H1 (cell line): ENCODE data around the gene ZAP70. TPM values are rescaled to one million over a fixed set of nuclear protein-coding genes. Genes with fewer than 3 reads are reported as not detected.

Source experiments
- CTCF ChIA-PET: fragments of 300-600 bp; sonication (Branson Sonifier 250); formaldehyde crosslinking; loops from one replicate; lab custom pipeline; 2021; ENCODE audit not compliant: partially characterized antibody; lab: Charles Lee
- POLR2A ChIA-PET: fragments of 300-600 bp; sonication (Branson Sonifier 250); formaldehyde crosslinking; loops from one replicate; lab custom pipeline; 2021; ENCODE audit warnings: inconsistent platforms; ENCODE audit not compliant: partially characterized antibody; lab: Charles Lee
- DNase-seq, 2 experiments: peaks; one replicate each; pipeline versions ENCODE4 v3.0.0 to v3.0.0-alpha.2; 2010 to 2022; ENCODE audit warnings: low spot score in 2 of 2, low read depth in 1 of 2, mixed read lengths in 1 of 2
- FAIRE-seq: peaks from 2 replicates; lab custom pipeline; 2011; peaks lifted over from hg19 to GRCh38; lab: Jason Lieb, UNC
- H2AFZ ChIP-seq: 2 replicates; pipeline ENCODE4 v1.8.1; 2012; ENCODE audit warnings: low read length, inconsistent platforms
- H2AK5ac ChIP-seq: 2 replicates; pipeline ENCODE4 v1.6.1; 2013; ENCODE audit warnings: low read depth, low read length
- H2BK120ac ChIP-seq: replicated peaks from 2 replicates; pipeline ENCODE3; 2013; ENCODE audit warnings: low read depth, low read length, inconsistent platforms
- H2BK12ac ChIP-seq: 2 replicates; pipeline ENCODE4 v1.6.1; 2013; ENCODE audit warnings: low read depth, low read length
- H2BK15ac ChIP-seq: 2 replicates; pipeline ENCODE4 v1.6.1; 2013; ENCODE audit warnings: low read length
- H2BK20ac ChIP-seq: 2 replicates; pipeline ENCODE4 v1.6.1; 2013; ENCODE audit warnings: low read length
- H2BK5ac ChIP-seq: 2 replicates; pipeline ENCODE4 v1.6.1; 2013; ENCODE audit warnings: low read depth, low read length
- H3K14ac ChIP-seq: 2 replicates; pipeline ENCODE4 v1.6.1; 2013; ENCODE audit warnings: inconsistent platforms; ENCODE audit not compliant: insufficient read length
- H3K18ac ChIP-seq: 2 replicates; pipeline ENCODE4 v1.6.1; 2013; ENCODE audit warnings: low read length; ENCODE audit errors: extremely low read depth
- H3K23ac ChIP-seq: 2 replicates; pipeline ENCODE4 v1.6.1; 2013; ENCODE audit warnings: inconsistent platforms; ENCODE audit not compliant: insufficient read length
- H3K23me2 ChIP-seq: 2 replicates; pipeline ENCODE4 v1.6.1; 2013; ENCODE audit warnings: low read depth, low read length
- H3K27ac ChIP-seq: 2 replicates; pipeline ENCODE4 v1.6.1; 2011; ENCODE audit warnings: low read depth, low read length, inconsistent platforms
- H3K27me3 ChIP-seq, 4 experiments: replicated peaks in 1 of 4; 1 replicate in 1 of 4; 2 replicates in 3 of 4; pipeline versions ENCODE4 v1.6.1 to v1.8.1; 2011 to 2013; ENCODE audit warnings: low read length in 3 of 4, mild to moderate bottlenecking in 3 of 4, inconsistent platforms in 2 of 4, mixed read lengths in 2 of 4, moderate library complexity in 1 of 4; ENCODE audit not compliant: control insufficient read depth in 3 of 4, insufficient read depth in 3 of 4; ENCODE audit errors: extremely low read depth in 1 of 4
- H3K36me3 ChIP-seq, 4 experiments: 2 replicates each; pipeline versions ENCODE4 v1.6.1 to v1.8.1; 2011 to 2013; ENCODE audit warnings: mild to moderate bottlenecking in 4 of 4, low read length in 3 of 4, moderate library complexity in 2 of 4, control low read depth in 1 of 4, inconsistent platforms in 1 of 4; ENCODE audit not compliant: insufficient read depth in 4 of 4, control insufficient read depth in 2 of 4
- H3K4ac ChIP-seq: replicated peaks from 2 replicates; pipeline ENCODE3; 2013; ENCODE audit warnings: low read length, low read depth, mixed read lengths, inconsistent platforms; ENCODE audit not compliant: insufficient read length
- H3K4me1 ChIP-seq, 4 experiments: replicated peaks in 1 of 4; 1 replicate in 1 of 4; 2 replicates in 3 of 4; pipeline versions ENCODE4 v1.6.1 to v1.8.1; 2011 to 2013; ENCODE audit warnings: low read length in 3 of 4, inconsistent platforms in 2 of 4, mixed read lengths in 1 of 4; ENCODE audit not compliant: insufficient read depth in 4 of 4, control insufficient read depth in 3 of 4
- H3K4me2 ChIP-seq, 2 experiments: 2 replicates each; pipeline versions ENCODE4 v1.6.1 to v1.8.1; 2011 to 2013; ENCODE audit warnings: low read depth in 2 of 2, low read length in 2 of 2, control low read depth in 1 of 2, inconsistent platforms in 1 of 2, mild to moderate bottlenecking in 1 of 2; ENCODE audit not compliant: insufficient read depth in 1 of 2
- H3K4me3 ChIP-seq, 4 experiments: fragments of 200-600, 300-600 bp in 1 of 4; sonication (generic), shearing (Covaris generic), sonication (Bioruptor Twin) in 1 of 4; 2 replicates each; pipeline versions ENCODE4 v1.5.1 to v1.8.1; 2011 to 2016; ENCODE audit warnings: low read length in 4 of 4, low read depth in 3 of 4, control low read depth in 2 of 4, inconsistent platforms in 2 of 4, mild to moderate bottlenecking in 2 of 4, mixed read lengths in 1 of 4, moderate library complexity in 1 of 4; ENCODE audit not compliant: insufficient read depth in 2 of 4; ENCODE audit errors: extremely low read depth in 1 of 4
- H3K56ac ChIP-seq: replicated peaks from 2 replicates; pipeline ENCODE3; 2013; ENCODE audit warnings: low read depth, mild to moderate bottlenecking, mixed read lengths, low read length, inconsistent platforms; ENCODE audit not compliant: insufficient read length
- H3K79me1 ChIP-seq: 2 replicates; pipeline ENCODE4 v1.6.1; 2013; ENCODE audit warnings: low read depth, low read length, control low read depth
- H3K79me2 ChIP-seq, 2 experiments: 2 replicates each; pipeline versions ENCODE4 v1.6.1 to v1.8.1; 2012 to 2013; ENCODE audit warnings: low read length in 2 of 2, mild to moderate bottlenecking in 2 of 2, inconsistent platforms in 1 of 2; ENCODE audit not compliant: insufficient read depth in 2 of 2, control insufficient read depth in 1 of 2
- H3K9ac ChIP-seq, 4 experiments: replicated peaks in 1 of 4; 1 replicate in 1 of 4; 2 replicates in 3 of 4; pipeline versions ENCODE4 v1.6.1 to v1.8.1; 2011 to 2013; ENCODE audit warnings: low read depth in 3 of 4, low read length in 3 of 4, control low read depth in 2 of 4, mild to moderate bottlenecking in 2 of 4, moderate library complexity in 2 of 4, inconsistent platforms in 1 of 4; ENCODE audit errors: extremely low read depth in 1 of 4
- H3K9me3 ChIP-seq, 2 experiments: 2 replicates each; pipeline versions ENCODE4 v1.6.1 to v1.8.1; 2012 to 2013; ENCODE audit warnings: mild to moderate bottlenecking in 2 of 2, moderate library complexity in 2 of 2, control low read depth in 1 of 2, inconsistent platforms in 1 of 2, low read depth in 1 of 2, low read length in 1 of 2, mixed read lengths in 1 of 2; ENCODE audit not compliant: insufficient read depth in 2 of 2
- H4K20me1 ChIP-seq, 2 experiments: replicated peaks in 1 of 2; 2 replicates each; pipeline versions ENCODE3 to v1.8.1; 2011 to 2013; ENCODE audit warnings: inconsistent platforms in 2 of 2, low read length in 2 of 2, mild to moderate bottlenecking in 1 of 2; ENCODE audit not compliant: insufficient read depth in 2 of 2, control insufficient read depth in 1 of 2
- H4K5ac ChIP-seq: 2 replicates; pipeline ENCODE4 v1.6.1; 2013; ENCODE audit warnings: low read length, low read depth, mixed read lengths, inconsistent platforms; ENCODE audit not compliant: insufficient read length
- H4K8ac ChIP-seq: 2 replicates; pipeline ENCODE4 v1.8.0; 2013; ENCODE audit warnings: mild to moderate bottlenecking, moderate library complexity, low read length, inconsistent platforms; ENCODE audit not compliant: insufficient read depth; ENCODE audit errors: extremely low read depth
- H4K91ac ChIP-seq: replicated peaks from 2 replicates; pipeline ENCODE3; 2013; ENCODE audit warnings: low read length, mixed read lengths, inconsistent platforms; ENCODE audit not compliant: insufficient read length
- CBX8 ChIP-seq: fragments of 300-800, 300-1000 bp; sonication (generic); IDR thresholded peaks from 2 replicates; pipeline ENCODE4 v1.7.1; 2016; ENCODE audit warnings: low read depth, low read length, borderline replicate concordance
- FOSL1 ChIP-seq: IDR thresholded peaks from 2 replicates; pipeline ENCODE4 v1.6.1; 2011; ENCODE audit warnings: mild to moderate bottlenecking, low read depth, low read length, moderate library complexity; ENCODE audit not compliant: insufficient read depth
- GTF2F1 ChIP-seq: IDR thresholded peaks from 2 replicates; pipeline ENCODE4 v1.6.1; 2012; ENCODE audit warnings: low read depth, low read length, improper control_type of control experiment, borderline replicate concordance
- HDAC2 ChIP-seq, 2 experiments: fragments of 300-600 bp in 1 of 2; sonication (generic) in 1 of 2; IDR thresholded peaks; 2 replicates each; pipeline ENCODE4 v1.6.1; 2011 to 2012; ENCODE audit warnings: low read depth in 2 of 2, low read length in 2 of 2, mild to moderate bottlenecking in 2 of 2, moderate library complexity in 2 of 2, borderline replicate concordance in 1 of 2, inconsistent platforms in 1 of 2
- KDM5A ChIP-seq: fragments of 200-600 bp; IDR thresholded peaks from 2 replicates; pipeline ENCODE4 v1.7.1; 2012; ENCODE audit warnings: mild to moderate bottlenecking, low read length, inconsistent platforms, mixed read lengths
- POLR2AphosphoS5 ChIP-seq: IDR thresholded peaks from 2 replicates; pipeline ENCODE4 v1.6.1; 2011; ENCODE audit warnings: low read depth, low read length
- RXRA ChIP-seq: IDR thresholded peaks from 2 replicates; pipeline ENCODE4 v1.6.1; 2011; ENCODE audit warnings: low read depth, mild to moderate bottlenecking, low read length, moderate library complexity; ENCODE audit not compliant: insufficient read depth
- SUZ12 ChIP-seq: fragments of 200-600 bp; sonication (generic); IDR thresholded peaks from 2 replicates; pipeline ENCODE4 v1.6.1; 2012; ENCODE audit warnings: mild to moderate bottlenecking, inconsistent platforms, low read length, moderate library complexity, mixed read lengths
- TAF7 ChIP-seq: optimal IDR thresholded peaks from 2 replicates; pipeline ENCODE3; 2011; ENCODE audit warnings: low read depth, mild to moderate bottlenecking, inconsistent platforms, low read length, moderate library complexity, borderline replicate concordance
- polyA plus RNA-seq, 7 experiments: library from polyadenylated mRNA; depleted of rRNA in 3 of 7; stranded (reverse) in 5 of 7; unstranded in 2 of 7; fragments of >200 nt in 5 of 7; fragments of 200-250 nt in 2 of 7; gene quantifications; 1 replicate in 5 of 7; 2 replicates in 1 of 7; 4 replicates in 1 of 7; pipeline versions ENCODE4 v1.2.1 to v1.2.3, GENCODE V29; 2011 to 2013; ENCODE audit warnings: missing spikeins in 2 of 7, mixed read lengths in 2 of 7
- total RNA-seq: library from RNA; stranded (reverse); fragmentation: NEBNext Ultra II Directional; extraction: Animal tissue kit (Norgen Biotek cat#: 25700); gene quantifications from 2 replicates; pipeline ENCODE4 v1.2.1, GENCODE V29; 2021
- TF ChIP-seq, protein P1 (sequence below): IDR thresholded peaks from 2 replicates; pipeline ENCODE4 v1.6.1; 2012; ENCODE audit warnings: inconsistent platforms

ZAP70 gene
- total and polyA plus RNA-seq, 2 of the 8 experiments (the other 6 are each of a cell fraction or from before 2014, with no cell fraction given): 0.15 TPM; not detected in 1

DNA sequence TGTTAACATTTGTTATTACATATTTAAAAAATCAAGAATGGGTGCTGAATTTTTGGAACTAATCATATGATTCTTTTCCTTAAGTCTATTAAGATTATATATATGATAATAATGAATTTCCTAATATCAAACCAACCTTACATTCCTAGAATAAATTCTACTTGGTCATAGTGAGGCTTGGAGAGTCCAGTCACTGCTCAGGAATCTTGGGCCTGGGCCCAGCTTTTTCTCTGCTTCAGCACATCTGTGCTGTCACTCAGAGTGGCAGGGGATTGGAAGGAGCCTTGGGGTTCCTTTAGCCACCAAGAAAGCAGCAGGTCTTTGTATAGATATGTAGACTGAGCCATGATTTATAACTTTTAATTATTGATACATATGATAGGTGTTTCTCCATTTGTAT, 19.9 kb upstream of the ZAP70 start:
- no peaks in the 10 kb centered on the region for H3K79me1 ChIP-seq
- H3K4ac ChIP-seq: no peak overlapping the region
- H3K23ac ChIP-seq: no peak overlapping the region
- no peaks in the 10 kb centered on the region for H3K27me3 ChIP-seq
- no peak overlapping the region for H4K91ac ChIP-seq
- no peaks in the 10 kb centered on the region for H3K79me2 ChIP-seq
- H2BK20ac ChIP-seq: no peak overlapping the region
- H3K4me2 ChIP-seq: no peak overlapping the region
- H3K18ac ChIP-seq: no peak overlapping the region
- H2AFZ ChIP-seq: no peak overlapping the region
- H3K9ac ChIP-seq: no peak overlapping the region
- DNase-seq (no peak), FAIRE-seq (no peak)
- no peak overlapping the region for H2BK120ac ChIP-seq
- no peak overlapping the region for H3K56ac ChIP-seq
- no peak overlapping the region for H2BK5ac ChIP-seq
- H2AK5ac ChIP-seq: no peak overlapping the region
- no peak overlapping the region for H3K14ac ChIP-seq
- H2BK12ac ChIP-seq: no peak overlapping the region
- H4K20me1 ChIP-seq: no peaks in the 10 kb centered on the region
- H4K8ac ChIP-seq: no peak overlapping the region
- peaks cover 0 to 10% (median 4%) of the 10 kb centered on the region in 4 experiments; a peak in 4 of 7 replicates for H3K4me1 ChIP-seq
- CTCF ChIA-PET: no interaction called here
- H3K36me3 ChIP-seq: no peaks in the 10 kb centered on the region
- no peak overlapping the region for H4K5ac ChIP-seq
- no peak overlapping the region for H2BK15ac ChIP-seq
- H3K9me3 ChIP-seq: no peaks in the 10 kb centered on the region
- TF ChIP-seq, protein P1, sequence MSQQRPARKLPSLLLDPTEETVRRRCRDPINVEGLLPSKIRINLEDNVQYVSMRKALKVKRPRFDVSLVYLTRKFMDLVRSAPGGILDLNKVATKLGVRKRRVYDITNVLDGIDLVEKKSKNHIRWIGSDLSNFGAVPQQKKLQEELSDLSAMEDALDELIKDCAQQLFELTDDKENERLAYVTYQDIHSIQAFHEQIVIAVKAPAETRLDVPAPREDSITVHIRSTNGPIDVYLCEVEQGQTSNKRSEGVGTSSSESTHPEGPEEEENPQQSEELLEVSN: no peak
- TF ChIP-seq SUZ12 (no peak), TAF7 (no peak), POLR2AphosphoS5 (no peak), RXRA (no peak), CBX8 (no peak), GTF2F1 (no peak), HDAC2 (IDR thresholded peaks at IDR 0.05; ENCODE audit: borderline replicate concordance in 1 of 2, low read depth in 2 of 2, low read length in 2 of 2) (no peak), FOSL1 (no peak), KDM5A (no peak)
- H3K4me3 ChIP-seq: no peak overlapping the region
- POLR2A ChIA-PET: no interaction called here
- H3K23me2 ChIP-seq: no peaks in the 10 kb centered on the region
- H3K27ac ChIP-seq: no peak overlapping the region
